ENCODE measurements around the gene ZFP2.

DNA sequence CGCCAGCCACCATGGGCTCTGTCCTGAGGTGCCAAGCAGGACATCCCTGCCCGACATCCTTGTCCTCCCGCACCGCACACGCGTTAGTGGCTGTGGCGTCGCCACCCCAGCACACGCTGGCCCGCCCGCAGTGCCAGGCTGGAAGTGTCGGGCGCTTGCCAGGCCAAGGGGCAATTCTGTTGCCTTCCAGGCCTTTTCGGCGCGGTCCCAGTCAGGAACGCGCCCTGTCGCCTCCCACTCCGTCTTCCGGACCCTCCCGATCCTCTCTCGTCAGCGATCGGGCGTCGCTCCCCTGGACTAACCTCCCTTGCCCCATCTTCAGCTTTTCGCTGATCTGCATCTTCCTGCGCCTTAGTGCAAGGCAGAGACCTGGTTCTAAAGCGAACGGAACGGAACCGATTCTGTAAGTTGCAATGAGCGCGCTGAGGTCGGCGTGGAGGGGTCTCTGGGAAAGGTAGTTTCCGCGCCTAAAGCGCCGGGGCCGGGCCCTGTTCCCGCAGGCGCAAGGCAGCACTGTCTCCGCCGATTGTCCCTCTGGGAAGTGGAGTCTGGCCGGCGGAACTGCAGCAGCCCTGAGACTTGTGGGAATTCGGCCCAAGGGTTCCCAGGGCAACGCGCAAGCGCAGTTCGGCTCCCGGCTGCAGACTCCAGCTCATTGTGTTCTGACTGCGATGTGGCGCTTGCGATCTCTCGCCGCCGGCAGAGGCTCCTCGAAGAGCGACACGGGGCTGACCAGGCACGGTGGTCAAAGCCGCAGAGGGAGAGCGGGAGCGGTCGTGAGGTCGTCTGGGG lies 45.1 kb downstream of the ZFP2 start, which contains the start of gene ZNF454:
- TF ChIP-seq FOXP2 (optimal IDR thresholded peaks at IDR 0.05; ENCODE audit: borderline replicate concordance, extremely low read depth, extremely low read length, insufficient read depth) (no peak), POLR2AphosphoS5 (IDR thresholded peaks at IDR 0.05; ENCODE audit: low read depth, low read length) (no peak)

Data from PFSK-1 (cell line).